GM12891 (cell line): ENCODE results near the gene TNRC6C.

ENCODE experiments used
- DNase-seq: peaks from one replicate; pipeline ENCODE4 v3.0.0; 2011; ENCODE audit warnings: low spot score; ENCODE audit not compliant: insufficient read length
- FAIRE-seq: peaks from 2 replicates; lab custom pipeline; 2011; peaks lifted over from hg19 to GRCh38; lab: Jason Lieb, UNC
- PAX5 ChIP-seq: IDR thresholded peaks from 2 replicates; pipeline ENCODE4 v1.6.1; 2011; ENCODE audit warnings: low read length, moderate library complexity, mild to moderate bottlenecking; ENCODE audit not compliant: insufficient read depth, severe bottlenecking
- POLR2A ChIP-seq: IDR thresholded peaks from 2 replicates; pipeline ENCODE4 v1.6.1; 2011; ENCODE audit warnings: low read depth, low read length, control low read depth
- POLR2AphosphoS5 ChIP-seq: IDR thresholded peaks from 2 replicates; pipeline ENCODE4 v1.6.1; 2011; ENCODE audit warnings: low read depth, low read length, control low read depth
- POU2F2 ChIP-seq: IDR thresholded peaks from 2 replicates; pipeline ENCODE4 v1.6.1; 2011; ENCODE audit warnings: low read depth, mild to moderate bottlenecking, control low read depth, low read length, moderate library complexity
- SPI1 ChIP-seq: IDR thresholded peaks from 2 replicates; pipeline ENCODE4 v1.6.1; 2011; ENCODE audit warnings: low read depth, low read length, control low read depth
- TAF1 ChIP-seq: IDR thresholded peaks from 2 replicates; pipeline ENCODE4 v1.6.1; 2011; ENCODE audit warnings: low read depth, low read length, control low read depth

TNRC6C gene

DNA sequence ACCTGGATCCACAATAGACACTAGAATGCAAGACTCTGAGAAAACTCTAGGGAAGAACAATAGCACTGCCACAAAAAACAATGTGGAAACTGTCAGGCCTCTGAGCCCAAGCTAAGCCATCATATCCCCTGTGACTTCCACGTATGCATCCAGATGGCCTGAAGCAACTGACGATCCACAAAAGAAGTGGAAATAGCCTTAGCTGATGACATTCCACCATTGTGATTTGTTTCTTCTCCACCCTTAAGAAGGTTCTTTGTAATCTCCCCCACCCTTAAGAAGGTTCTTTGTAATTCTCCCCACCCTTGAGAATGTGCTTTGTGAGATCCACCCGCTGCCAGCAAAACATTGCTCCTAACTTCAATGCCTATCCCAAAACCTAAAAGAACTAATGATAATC lies 39.2 kb upstream of the TNRC6C start:
- DNase-seq = no peak
- FAIRE-seq = no peak
- no peak for TF ChIP-seq PAX5
- TF ChIP-seq TAF1 = no peak
- no peak for TF ChIP-seq SPI1
- no peak for TF ChIP-seq POLR2AphosphoS5
- no peak for TF ChIP-seq POU2F2
- no peak for TF ChIP-seq POLR2A

DNA sequence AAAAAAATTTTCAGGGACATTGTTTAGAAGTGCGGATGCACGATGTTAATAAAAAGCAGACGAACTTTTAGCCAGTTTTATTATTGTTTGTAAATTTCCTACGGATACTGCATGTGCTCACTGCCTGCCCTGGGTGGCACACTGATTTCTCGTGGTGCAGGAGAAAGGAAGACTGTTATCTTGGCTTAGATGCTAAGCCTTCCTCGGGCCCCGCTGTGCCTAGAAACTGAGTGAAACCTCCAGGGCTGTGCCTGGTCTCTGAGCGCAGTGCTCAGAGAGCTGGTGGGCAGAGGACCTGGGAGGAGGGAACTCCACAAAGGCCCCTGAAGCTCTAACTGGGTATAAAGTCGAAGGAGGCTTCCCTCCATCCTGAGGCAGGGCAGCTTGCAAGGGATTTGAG lies 35.4 kb upstream of the TNRC6C start:
- DNase-seq (no peak), FAIRE-seq (no peak)
- TF ChIP-seq POU2F2 (no peak), TAF1 (no peak), POLR2AphosphoS5 (no peak), SPI1 (no peak), PAX5 (no peak), POLR2A (no peak)

DNA sequence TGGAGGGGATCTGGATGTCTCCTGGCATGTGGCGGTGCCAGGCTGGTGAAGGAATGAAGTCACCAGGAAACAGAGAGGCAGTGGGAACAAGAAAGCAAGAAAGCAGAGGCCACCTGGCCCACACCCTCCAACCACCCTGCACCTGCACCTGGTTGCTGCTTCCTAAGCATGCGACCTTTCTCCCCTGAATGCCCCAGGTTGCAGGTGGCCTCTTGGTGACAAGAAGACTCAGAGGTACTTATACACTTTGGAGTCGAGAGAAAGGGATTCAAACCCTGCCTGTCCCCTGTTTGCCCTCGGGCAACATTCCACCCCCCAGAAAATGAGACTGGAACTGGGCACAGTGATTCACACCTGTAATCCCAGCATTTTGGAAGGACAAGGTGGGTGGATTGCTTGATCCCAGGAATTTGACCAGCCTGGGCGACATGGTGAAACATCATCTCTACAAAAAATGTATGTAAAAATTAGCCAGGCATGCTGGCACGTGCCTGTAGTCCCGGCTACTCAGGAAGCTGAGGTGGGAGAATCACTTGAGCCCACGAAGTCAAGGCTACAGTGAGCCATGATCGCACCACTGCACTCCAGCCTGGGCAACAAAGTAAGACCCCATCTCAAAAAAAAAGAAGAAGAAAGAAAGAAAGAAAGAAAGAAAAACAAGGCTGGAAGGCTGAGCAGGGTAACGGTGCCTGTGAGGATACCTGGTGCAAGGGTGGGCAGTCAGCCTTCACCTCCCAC lies 34.6 kb upstream of the TNRC6C start:
- TF ChIP-seq SPI1 (no peak), TAF1 (no peak), POLR2AphosphoS5 (no peak), PAX5 (no peak), POU2F2 (no peak), POLR2A (no peak)
- FAIRE-seq = no peak
- no peak for DNase-seq

DNA sequence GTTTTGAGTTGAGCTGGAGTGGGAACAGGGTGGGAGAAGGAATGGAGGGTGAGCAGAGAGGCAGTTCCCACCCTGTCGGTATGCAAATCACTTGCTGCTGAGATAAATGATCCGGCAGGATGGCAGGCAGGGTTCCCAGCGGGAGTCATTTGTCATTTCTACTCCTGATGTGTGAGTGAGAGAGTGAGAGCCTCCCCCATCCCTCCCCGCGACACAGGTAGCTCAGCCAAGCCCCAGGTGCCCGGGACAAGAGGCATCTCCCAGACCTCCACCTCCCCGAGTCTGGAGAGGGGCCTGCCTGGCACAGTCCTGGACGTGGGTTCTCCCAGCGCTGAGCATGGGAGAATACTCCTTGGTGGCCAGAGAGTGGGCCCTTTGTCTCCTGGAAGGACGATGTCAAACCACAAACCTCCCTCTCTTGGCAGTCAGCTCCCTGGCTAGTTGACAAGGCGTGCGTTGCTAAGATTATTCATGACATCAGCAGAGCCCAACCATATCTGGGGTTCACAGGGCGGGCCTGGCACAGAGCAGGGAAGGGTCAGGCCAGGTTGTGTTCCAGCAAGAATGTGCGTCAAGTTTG lies 33.7 kb upstream of the TNRC6C start:
- DNase-seq (no peak), FAIRE-seq (no peak)
- TF ChIP-seq POLR2A (no peak), TAF1 (no peak), POLR2AphosphoS5 (no peak), POU2F2 (no peak), PAX5 (no peak), SPI1 (no peak)

DNA sequence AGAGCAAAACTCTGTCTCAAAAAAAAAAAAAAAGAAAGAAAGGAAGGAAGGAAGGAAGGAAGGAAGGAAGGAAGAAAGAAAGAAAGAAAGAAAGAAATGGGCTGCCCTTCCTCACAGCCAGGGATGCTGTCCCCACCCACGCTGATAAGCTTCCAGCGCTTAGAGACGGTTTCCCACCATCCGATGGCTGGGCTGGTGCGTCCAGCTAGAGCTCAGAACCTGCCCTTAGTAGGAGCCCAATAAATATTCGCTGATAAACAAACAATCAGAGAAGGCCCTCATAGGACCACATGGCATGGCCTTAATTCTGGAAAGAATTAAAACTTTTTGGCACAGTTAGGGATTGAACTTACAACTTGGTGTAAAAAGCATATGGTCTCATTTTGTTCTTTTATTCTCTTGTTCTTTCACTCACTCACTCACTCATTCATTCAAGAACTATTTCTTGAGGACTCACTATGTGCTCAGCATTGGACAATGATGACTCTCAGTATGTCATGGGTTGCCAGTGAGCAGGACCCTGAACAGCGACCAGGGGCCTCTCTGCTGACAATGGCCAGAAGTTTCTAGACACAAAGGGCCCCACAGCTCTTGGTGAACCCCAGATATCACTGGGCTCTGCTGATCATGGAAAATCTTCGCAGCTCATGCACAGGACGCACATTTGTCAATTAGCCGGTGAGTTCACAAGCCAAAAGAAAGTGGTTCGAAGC lies 32.5 kb upstream of the TNRC6C start:
- no peak for TF ChIP-seq POLR2A
- TF ChIP-seq TAF1 = no peak
- DNase-seq (no peak), FAIRE-seq (no peak)

DNA sequence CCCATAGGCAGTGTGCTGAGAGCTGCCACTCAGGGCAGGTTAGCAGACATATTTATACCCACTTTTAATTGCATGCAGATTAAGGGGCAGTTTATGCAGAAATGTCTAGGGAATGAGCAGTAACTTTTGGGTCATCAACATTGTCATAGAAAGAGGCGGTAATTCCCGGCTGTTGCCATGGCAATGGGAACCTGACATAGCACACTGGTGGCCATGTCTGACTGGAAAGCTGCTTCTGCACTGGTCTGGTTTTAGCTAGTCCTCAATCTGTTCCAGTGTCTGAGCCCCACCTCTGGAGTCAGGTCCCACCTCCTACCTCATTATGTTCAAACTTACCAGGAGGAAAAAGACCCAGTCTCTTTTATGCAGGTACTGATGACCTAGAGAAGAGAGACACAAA lies 31.5 kb upstream of the TNRC6C start:
- no peak for FAIRE-seq
- DNase-seq = no peak
- TF ChIP-seq TAF1 (no peak), POU2F2 (no peak), PAX5 (no peak), POLR2A (no peak), SPI1 (no peak), POLR2AphosphoS5 (no peak)

DNA sequence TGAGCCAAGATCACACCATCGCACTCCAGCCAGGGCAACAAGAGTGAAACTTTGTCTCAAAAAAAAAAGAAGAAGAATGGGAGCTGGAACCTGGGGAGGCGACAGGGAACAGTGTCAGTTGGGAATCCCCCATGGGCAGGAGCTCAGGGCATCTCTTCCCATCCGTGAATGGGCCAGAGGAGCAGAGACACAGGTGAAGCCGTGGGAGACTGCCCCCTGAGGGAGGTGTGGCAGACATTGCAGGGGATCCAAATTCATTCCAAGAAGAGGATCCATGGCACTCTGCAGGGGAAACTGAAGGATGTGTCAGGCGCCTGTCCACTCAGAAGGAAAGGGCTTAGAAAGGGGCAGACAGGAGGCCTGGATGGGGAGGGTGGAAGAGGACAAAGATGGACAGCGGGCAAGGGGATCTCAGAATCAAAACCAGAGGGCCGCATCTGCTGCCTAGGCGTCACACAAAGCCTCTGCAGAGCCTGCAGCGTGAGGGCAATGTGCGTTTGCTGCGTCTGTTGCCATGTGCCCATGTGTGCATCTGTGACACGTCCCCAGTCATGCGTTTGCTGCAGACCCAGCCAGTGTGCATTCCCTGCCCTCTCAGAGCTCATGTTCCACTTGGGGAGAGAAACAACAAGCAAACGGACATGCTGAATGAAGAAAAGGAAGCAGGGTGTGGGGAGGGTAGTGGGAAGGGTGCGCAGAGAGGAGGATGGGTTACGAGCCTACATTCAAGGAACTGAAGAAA lies 30.6 kb upstream of the TNRC6C start:
- DNase-seq (no peak), FAIRE-seq (no peak)
- no peak for TF ChIP-seq POU2F2
- no peak for TF ChIP-seq POLR2AphosphoS5
- TF ChIP-seq SPI1 = no peak
- TF ChIP-seq POLR2A = no peak
- no peak for TF ChIP-seq PAX5
- no peak for TF ChIP-seq TAF1

DNA sequence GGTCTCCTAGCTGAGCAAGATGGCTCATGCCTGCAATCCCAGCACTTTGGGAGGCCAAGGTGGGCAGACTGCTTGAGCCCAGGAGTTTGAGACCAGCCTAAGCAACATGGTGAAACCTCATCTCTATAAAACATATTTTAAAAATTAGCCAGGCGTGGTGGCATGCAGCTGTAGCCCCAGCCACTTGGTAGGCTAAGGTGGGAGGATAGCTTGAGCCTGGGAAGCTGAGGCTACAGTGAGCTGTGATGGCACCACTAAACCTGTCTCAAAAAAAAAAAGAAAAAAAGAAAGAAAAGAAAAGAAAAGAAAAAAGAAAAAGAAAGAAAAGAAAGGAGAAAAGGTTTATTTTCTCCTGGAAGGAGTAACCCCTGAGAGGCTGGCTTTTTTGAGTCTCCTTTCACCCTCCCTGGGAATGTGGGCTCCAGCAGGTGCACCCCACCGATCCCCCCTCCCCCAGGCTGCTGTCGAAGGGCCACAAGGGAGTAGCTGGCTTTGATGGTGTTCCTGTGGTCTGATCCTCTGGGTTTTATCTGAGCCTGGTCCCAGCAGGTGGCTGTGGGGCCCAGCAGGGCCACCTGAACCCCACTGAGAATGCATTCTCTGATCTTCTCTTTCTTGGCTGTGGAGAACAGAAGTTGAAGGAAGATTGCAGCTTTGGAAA lies 29.9 kb upstream of the TNRC6C start:
- DNase-seq (no peak), FAIRE-seq (no peak)
- TF ChIP-seq SPI1 = no peak
- no peak for TF ChIP-seq PAX5
- TF ChIP-seq TAF1 = no peak
- no peak for TF ChIP-seq POLR2AphosphoS5
- no peak for TF ChIP-seq POLR2A
- no peak for TF ChIP-seq POU2F2

DNA sequence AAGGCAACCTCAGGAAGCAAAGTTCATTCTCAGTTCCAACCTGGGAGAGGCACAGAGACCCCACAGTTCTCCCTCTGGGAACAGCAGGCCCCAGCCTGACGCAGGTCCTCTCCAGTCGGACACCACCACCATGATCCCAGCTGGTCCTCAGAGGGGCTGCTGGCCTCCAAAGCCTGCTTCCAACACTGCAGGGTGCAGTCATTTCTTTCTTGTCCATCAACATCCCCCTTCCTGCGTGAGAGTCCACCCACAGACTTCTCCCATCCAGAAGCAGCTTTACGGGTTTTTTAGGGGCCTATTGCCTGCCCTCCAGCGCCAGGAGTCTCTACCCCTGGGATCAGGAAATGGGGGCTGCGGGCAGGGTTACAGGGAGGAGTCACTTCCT lies 29.3 kb upstream of the TNRC6C start:
- TF ChIP-seq SPI1 (no peak), PAX5 (no peak), TAF1 (no peak), POLR2AphosphoS5 (no peak), POU2F2 (no peak), POLR2A (no peak)
- FAIRE-seq (no peak), DNase-seq (no peak)
